HepG2 (cell line): ENCODE data around the gene ZFR. TPM values are rescaled to one million over a fixed set of nuclear protein-coding genes. Genes with fewer than 3 reads are reported as not detected.

Source experiments
- ARNT2 ChIP-seq: sonication (generic); formaldehyde crosslinking; IDR thresholded peaks from 2 replicates; pipeline ENCODE4 v1.8.0; 2022; ENCODE audit warnings: mild to moderate bottlenecking, low read depth, missing genetic modification reagents, moderate library complexity
- ASH2L ChIP-seq: fragments of 300-600, 200-600 bp; sonication (generic); IDR thresholded peaks from 2 replicates; pipeline ENCODE4 v1.7.0; 2017; ENCODE audit warnings: low read depth, mild to moderate bottlenecking, moderate library complexity, mixed read lengths, low read length; ENCODE audit not compliant: insufficient read length
- ELF4 ChIP-seq: sonication (generic); formaldehyde crosslinking; IDR thresholded peaks from 2 replicates; pipeline ENCODE4 v1.5.0; 2020; ENCODE audit warnings: missing genetic modification reagents, mild to moderate bottlenecking, moderate library complexity, borderline replicate concordance
- ERF ChIP-seq: IDR thresholded peaks from 2 replicates; pipeline ENCODE4 v1.6.1; 2018; ENCODE audit warnings: missing biosample characterization, missing genetic modification reagents
- GFI1 ChIP-seq: sonication (generic); formaldehyde crosslinking; IDR thresholded peaks from 2 replicates; pipeline ENCODE4 v1.5.0; 2020; ENCODE audit warnings: missing genetic modification reagents, mild to moderate bottlenecking, borderline replicate concordance
- HES4 ChIP-seq: sonication (generic); formaldehyde crosslinking; IDR thresholded peaks from 2 replicates; pipeline ENCODE4 v1.9.0; 2021; ENCODE audit warnings: mild to moderate bottlenecking, missing genetic modification reagents, borderline replicate concordance
- HMG20A ChIP-seq: IDR thresholded peaks from 2 replicates; pipeline ENCODE4 v1.6.1; 2016; ENCODE audit warnings: borderline replicate concordance
- JDP2 ChIP-seq: sonication (generic); formaldehyde crosslinking; IDR thresholded peaks from 2 replicates; pipeline ENCODE4 v1.8.1; 2022; ENCODE audit warnings: missing genetic modification reagents, borderline replicate concordance
- KLF12 ChIP-seq: sonication (generic); formaldehyde crosslinking; IDR thresholded peaks from 2 replicates; pipeline ENCODE4 v1.4.0; 2020; ENCODE audit warnings: missing genetic modification reagents, borderline replicate concordance
- NFRKB ChIP-seq: fragments of 450-650 bp; IDR thresholded peaks from 2 replicates; pipeline ENCODE4 v1.6.1; 2017
- NFYC ChIP-seq: IDR thresholded peaks from 2 replicates; pipeline ENCODE4 v1.6.1; 2016; ENCODE audit warnings: missing genetic modification reagents, missing compliant biosample characterization
- NR3C1 ChIP-seq: sonication (generic); formaldehyde crosslinking; IDR thresholded peaks from 2 replicates; pipeline ENCODE4 v1.4.0; 2020; ENCODE audit warnings: missing genetic modification reagents
- PRMT3 ChIP-seq: sonication (generic); formaldehyde crosslinking; IDR thresholded peaks from 2 replicates; pipeline ENCODE4 v1.8.1; 2022; ENCODE audit warnings: low read depth, mild to moderate bottlenecking, moderate library complexity, missing genetic modification reagents, borderline replicate concordance
- RFXANK ChIP-seq: IDR thresholded peaks from 2 replicates; pipeline ENCODE4 v1.6.1; 2016
- TRIM24 ChIP-seq: sonication (generic); formaldehyde crosslinking; IDR thresholded peaks from 2 replicates; pipeline ENCODE4 v1.8.0; 2022; ENCODE audit warnings: mild to moderate bottlenecking, missing genetic modification reagents
- ZBTB7B ChIP-seq: sonication (generic); formaldehyde crosslinking; IDR thresholded peaks from 2 replicates; pipeline ENCODE4 v1.4.0; 2020; ENCODE audit warnings: missing genetic modification reagents
- ZNF251 ChIP-seq: sonication (generic); formaldehyde crosslinking; IDR thresholded peaks from 2 replicates; pipeline ENCODE4 v1.9.0; 2021; ENCODE audit warnings: mild to moderate bottlenecking, missing genetic modification reagents
- ZNF430 ChIP-seq: sonication (generic); formaldehyde crosslinking; IDR thresholded peaks from 2 replicates; pipeline ENCODE4 v1.9.0; 2021; ENCODE audit warnings: mild to moderate bottlenecking, missing genetic modification reagents
- ZNF512B ChIP-seq: sonication (generic); formaldehyde crosslinking; IDR thresholded peaks from 2 replicates; pipeline ENCODE4 v1.5.1; 2020; ENCODE audit warnings: missing genetic modification reagents, mild to moderate bottlenecking, borderline replicate concordance
- ZNF703 ChIP-seq: sonication (generic); formaldehyde crosslinking; IDR thresholded peaks from 2 replicates; pipeline ENCODE4 v1.5.1; 2020; ENCODE audit warnings: missing genetic modification reagents, mild to moderate bottlenecking, moderate library complexity, borderline replicate concordance
- polyA plus RNA-seq, 8 experiments: library from polyadenylated mRNA; depleted of rRNA in 3 of 8; stranded (reverse) in 7 of 8; unstranded in 1 of 8; fragments of >200 nt; fragmentation: Illumina TruSeq in 4 of 8; extraction: Trizol in 4 of 8; gene quantifications; 2 replicates each; pipeline versions ENCODE4 v1.2.1 to v1.2.3, GENCODE V29; 2011 to 2016; ENCODE audit warnings: low read depth in 4 of 8, missing spikeins in 1 of 8, mixed read lengths in 1 of 8; ENCODE audit not compliant: insufficient read depth in 1 of 8
- total RNA-seq, 5 experiments: library from RNA; depleted of rRNA; stranded (reverse); fragments of >200 nt; fragmentation: Illumina TruSeq; extraction: Trizol; gene quantifications; 2 replicates each; pipeline ENCODE4 v1.2.3, GENCODE V29; 2016; ENCODE audit warnings: low read depth in 1 of 5
- TF ChIP-seq, protein P1 (sequence below): IDR thresholded peaks from 2 replicates; pipeline ENCODE4 v1.6.1; 2016; ENCODE audit warnings: control low read depth
- TF ChIP-seq, protein P2 (sequence below): IDR thresholded peaks from 2 replicates; pipeline ENCODE4 v1.6.1; 2012; ENCODE audit warnings: inconsistent platforms
- TF ChIP-seq, protein P3 (sequence below), 2 experiments: fragments of 450-650 bp in 1 of 2; sonication (generic) in 1 of 2; formaldehyde crosslinking; IDR thresholded peaks; 2 replicates each; pipeline versions ENCODE4 v1.5.0 to v1.8.0; 2020 to 2022; ENCODE audit warnings: mild to moderate bottlenecking in 1 of 2, missing genetic modification reagents in 1 of 2
- TF ChIP-seq, protein P4 (sequence below): sonication (generic); formaldehyde crosslinking; conservative IDR thresholded peaks from 2 replicates; pipeline ENCODE4 v1.8.0; 2022; ENCODE audit warnings: mild to moderate bottlenecking, moderate library complexity, missing genetic modification reagents

ZFR gene
- total and polyA plus RNA-seq, 2 of the 13 experiments (the other 11 are each of a cell fraction or from before 2014, with no cell fraction given), result 89.0 to 92.8 TPM

GRCh38 chr5:32312595-32313332, 131.8 kb downstream of the ZFR start, which contains the start of gene MTMR12 (continued):
- TF ChIP-seq, protein P1, sequence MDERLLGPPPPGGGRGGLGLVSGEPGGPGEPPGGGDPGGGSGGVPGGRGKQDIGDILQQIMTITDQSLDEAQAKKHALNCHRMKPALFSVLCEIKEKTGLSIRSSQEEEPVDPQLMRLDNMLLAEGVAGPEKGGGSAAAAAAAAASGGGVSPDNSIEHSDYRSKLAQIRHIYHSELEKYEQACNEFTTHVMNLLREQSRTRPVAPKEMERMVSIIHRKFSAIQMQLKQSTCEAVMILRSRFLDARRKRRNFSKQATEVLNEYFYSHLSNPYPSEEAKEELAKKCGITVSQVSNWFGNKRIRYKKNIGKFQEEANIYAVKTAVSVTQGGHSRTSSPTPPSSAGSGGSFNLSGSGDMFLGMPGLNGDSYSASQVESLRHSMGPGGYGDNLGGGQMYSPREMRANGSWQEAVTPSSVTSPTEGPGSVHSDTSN (CRISPR knock-in tag), result peak; percentile 92
- TF ChIP-seq HES4 (CRISPR knock-in tag) (peak; percentile 69; the same call in 1 of the 2 replicates), HMG20A (CRISPR knock-in tag) (no peak), TRIM24 (CRISPR knock-in tag) (no peak), ZNF430 (CRISPR knock-in tag) (no peak), PRMT3 (no peak), JDP2 (CRISPR knock-in tag) (no peak), RFXANK (CRISPR knock-in tag) (peak; percentile 71; the same call in 1 of the 2 replicates), ZNF703 (CRISPR knock-in tag) (no peak), ERF (0 out of 2 replicates have a peak, but pooled peaks have one; percentile 51), NFYC (CRISPR knock-in tag) (peak; percentile 98), GFI1 (CRISPR knock-in tag) (peak; percentile 96), ZNF251 (no peak), ZBTB7B (no peak), ARNT2 (CRISPR knock-in tag) (peak; percentile 72; the same call in 1 of the 2 replicates), ASH2L (no peak), NR3C1 (CRISPR knock-in tag) (no peak), ELF4 (CRISPR knock-in tag) (0 out of 2 replicates have a peak, but pooled peaks have one; percentile 23), ZNF512B (CRISPR knock-in tag) (no peak), NFRKB (no peak), KLF12 (0 out of 2 replicates have a peak, but pooled peaks have one; percentile 90)
- TF ChIP-seq, protein P2, sequence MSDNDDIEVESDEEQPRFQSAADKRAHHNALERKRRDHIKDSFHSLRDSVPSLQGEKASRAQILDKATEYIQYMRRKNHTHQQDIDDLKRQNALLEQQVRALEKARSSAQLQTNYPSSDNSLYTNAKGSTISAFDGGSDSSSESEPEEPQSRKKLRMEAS, result peak; percentile 44; the same call in 1 of the 2 replicates
- TF ChIP-seq, protein P3, sequence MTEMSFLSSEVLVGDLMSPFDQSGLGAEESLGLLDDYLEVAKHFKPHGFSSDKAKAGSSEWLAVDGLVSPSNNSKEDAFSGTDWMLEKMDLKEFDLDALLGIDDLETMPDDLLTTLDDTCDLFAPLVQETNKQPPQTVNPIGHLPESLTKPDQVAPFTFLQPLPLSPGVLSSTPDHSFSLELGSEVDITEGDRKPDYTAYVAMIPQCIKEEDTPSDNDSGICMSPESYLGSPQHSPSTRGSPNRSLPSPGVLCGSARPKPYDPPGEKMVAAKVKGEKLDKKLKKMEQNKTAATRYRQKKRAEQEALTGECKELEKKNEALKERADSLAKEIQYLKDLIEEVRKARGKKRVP (CRISPR knock-in tag; IDR thresholded peaks at IDR 0.05), result no peak
- TF ChIP-seq, protein P4, sequence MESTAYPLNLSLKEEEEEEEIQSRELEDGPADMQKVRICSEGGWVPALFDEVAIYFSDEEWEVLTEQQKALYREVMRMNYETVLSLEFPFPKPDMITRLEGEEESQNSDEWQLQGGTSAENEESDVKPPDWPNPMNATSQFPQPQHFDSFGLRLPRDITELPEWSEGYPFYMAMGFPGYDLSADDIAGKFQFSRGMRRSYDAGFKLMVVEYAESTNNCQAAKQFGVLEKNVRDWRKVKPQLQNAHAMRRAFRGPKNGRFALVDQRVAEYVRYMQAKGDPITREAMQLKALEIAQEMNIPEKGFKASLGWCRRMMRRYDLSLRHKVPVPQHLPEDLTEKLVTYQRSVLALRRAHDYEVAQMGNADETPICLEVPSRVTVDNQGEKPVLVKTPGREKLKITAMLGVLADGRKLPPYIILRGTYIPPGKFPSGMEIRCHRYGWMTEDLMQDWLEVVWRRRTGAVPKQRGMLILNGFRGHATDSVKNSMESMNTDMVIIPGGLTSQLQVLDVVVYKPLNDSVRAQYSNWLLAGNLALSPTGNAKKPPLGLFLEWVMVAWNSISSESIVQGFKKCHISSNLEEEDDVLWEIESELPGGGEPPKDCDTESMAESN (CRISPR knock-in tag), result peak; percentile 84
